Measurements from ENCODE around the gene SLC25A13. TPM values are rescaled to one million over a fixed set of nuclear protein-coding genes. Genes with fewer than 3 reads are reported as not detected.

Gene SLC25A13
- total and polyA plus RNA-seq, 2 of the 13 experiments (the other 11 are each of a cell fraction or from before 2014, with no cell fraction given) = 36.2 to 84.9 TPM

DNA sequence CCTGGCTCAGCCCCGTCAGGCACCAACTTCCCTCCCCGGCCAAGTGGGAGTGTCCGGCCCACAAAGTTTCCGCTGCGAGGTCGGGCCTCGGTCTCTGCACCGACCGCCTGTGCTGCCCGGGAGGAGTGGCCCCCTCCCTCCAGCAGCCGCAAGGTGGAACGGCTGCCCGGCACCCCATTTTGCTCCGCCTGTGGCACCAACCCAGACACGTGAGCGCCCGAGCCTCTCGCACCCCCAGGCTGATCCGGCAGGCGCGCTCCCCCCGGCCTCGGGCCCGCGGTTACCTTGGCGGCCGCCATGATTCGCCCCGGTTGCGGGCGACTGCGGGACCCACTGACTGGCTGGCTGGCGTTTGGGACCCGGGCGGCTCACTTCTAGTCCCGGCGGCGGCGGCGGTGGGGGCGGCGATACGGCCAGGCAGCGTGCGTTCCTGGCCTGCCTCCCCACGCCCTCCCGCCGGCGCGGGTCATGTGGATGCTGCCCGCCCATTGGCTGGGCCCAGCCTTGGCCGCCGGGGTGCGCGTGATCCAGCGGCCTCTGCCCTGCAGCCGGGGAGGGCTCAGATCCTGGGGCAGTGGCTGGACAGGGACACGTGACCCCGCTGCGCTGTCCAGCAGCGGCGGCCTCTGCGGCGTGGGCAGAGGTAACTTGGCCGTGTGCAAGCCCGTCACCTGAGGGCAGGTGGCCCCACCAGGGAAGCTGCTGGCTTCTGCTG is at the start of gene SLC25A13 (continued):
- TF ChIP-seq, protein P1, sequence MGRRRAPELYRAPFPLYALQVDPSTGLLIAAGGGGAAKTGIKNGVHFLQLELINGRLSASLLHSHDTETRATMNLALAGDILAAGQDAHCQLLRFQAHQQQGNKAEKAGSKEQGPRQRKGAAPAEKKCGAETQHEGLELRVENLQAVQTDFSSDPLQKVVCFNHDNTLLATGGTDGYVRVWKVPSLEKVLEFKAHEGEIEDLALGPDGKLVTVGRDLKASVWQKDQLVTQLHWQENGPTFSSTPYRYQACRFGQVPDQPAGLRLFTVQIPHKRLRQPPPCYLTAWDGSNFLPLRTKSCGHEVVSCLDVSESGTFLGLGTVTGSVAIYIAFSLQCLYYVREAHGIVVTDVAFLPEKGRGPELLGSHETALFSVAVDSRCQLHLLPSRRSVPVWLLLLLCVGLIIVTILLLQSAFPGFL (CRISPR knock-in tag; IDR thresholded peaks at IDR 0.05) = no peak
- TF ChIP-seq, protein P2, sequence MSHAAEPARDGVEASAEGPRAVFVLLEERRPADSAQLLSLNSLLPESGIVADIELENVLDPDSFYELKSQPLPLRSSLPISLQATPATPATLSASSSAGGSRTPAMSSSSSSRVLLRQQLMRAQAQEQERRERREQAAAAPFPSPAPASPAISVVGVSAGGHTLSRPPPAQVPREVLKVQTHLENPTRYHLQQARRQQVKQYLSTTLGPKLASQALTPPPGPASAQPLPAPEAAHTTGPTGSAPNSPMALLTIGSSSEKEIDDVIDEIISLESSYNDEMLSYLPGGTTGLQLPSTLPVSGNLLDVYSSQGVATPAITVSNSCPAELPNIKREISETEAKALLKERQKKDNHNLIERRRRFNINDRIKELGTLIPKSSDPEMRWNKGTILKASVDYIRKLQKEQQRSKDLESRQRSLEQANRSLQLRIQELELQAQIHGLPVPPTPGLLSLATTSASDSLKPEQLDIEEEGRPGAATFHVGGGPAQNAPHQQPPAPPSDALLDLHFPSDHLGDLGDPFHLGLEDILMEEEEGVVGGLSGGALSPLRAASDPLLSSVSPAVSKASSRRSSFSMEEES (CRISPR knock-in tag; IDR thresholded peaks at IDR 0.05) = peak; percentile 98
- TF ChIP-seq NRL (CRISPR knock-in tag; IDR thresholded peaks at IDR 0.05; ENCODE audit: borderline replicate concordance) (peak; percentile 87), SP5 (CRISPR knock-in tag; IDR thresholded peaks at IDR 0.05; ENCODE audit: borderline replicate concordance, low read depth) (peak; percentile 79), KLF6 (CRISPR knock-in tag; IDR thresholded peaks at IDR 0.05) (peak; percentile 92), ZNF367 (CRISPR knock-in tag; IDR thresholded peaks at IDR 0.05; ENCODE audit: borderline replicate concordance) (peak; percentile 72; the same call in 1 of the 2 replicates), POLR2A (IDR thresholded peaks at IDR 0.05; ENCODE audit: insufficient read depth in 1 of 2, low read depth in 2 of 2, low read length in 2 of 2) (peak; percentile 31 to 56; a peak in 2 of 4 replicates), TAF1 (CRISPR knock-in tag; IDR thresholded peaks at IDR 0.05) (peak; percentile 88), KLF9 (CRISPR knock-in tag; IDR thresholded peaks at IDR 0.05; ENCODE audit: low read depth) (no peak), XBP1 (CRISPR knock-in tag; IDR thresholded peaks at IDR 0.05) (0 out of 2 replicates have a peak, but pooled peaks have one; percentile 63), ZSCAN31 (CRISPR knock-in tag; IDR thresholded peaks at IDR 0.05; ENCODE audit: low read depth) (peak; percentile 92; the same call in 1 of the 2 replicates), HHEX (CRISPR knock-in tag; IDR thresholded peaks at IDR 0.05) (no peak), HDAC1 (CRISPR knock-in tag; IDR thresholded peaks at IDR 0.05) (peak; percentile 92), EEA1 (CRISPR knock-in tag; IDR thresholded peaks at IDR 0.05; ENCODE audit: borderline replicate concordance) (peak; percentile 93; the same call in 1 of the 2 replicates), SRF (IDR thresholded peaks at IDR 0.05; ENCODE audit: low read depth, low read length) (no peak), PRPF4 (IDR thresholded peaks at IDR 0.05; ENCODE audit: low read depth, low read length, poor library complexity, severe bottlenecking) (no peak), AGO1 (IDR thresholded peaks at IDR 0.05; ENCODE audit: low read depth, low read length, poor library complexity, severe bottlenecking) (peak; percentile 66), ZNF660 (CRISPR knock-in tag; IDR thresholded peaks at IDR 0.05; ENCODE audit: borderline replicate concordance, low read depth) (peak; percentile 81; the same call in 1 of the 2 replicates)
- TF ChIP-seq, protein P3, sequence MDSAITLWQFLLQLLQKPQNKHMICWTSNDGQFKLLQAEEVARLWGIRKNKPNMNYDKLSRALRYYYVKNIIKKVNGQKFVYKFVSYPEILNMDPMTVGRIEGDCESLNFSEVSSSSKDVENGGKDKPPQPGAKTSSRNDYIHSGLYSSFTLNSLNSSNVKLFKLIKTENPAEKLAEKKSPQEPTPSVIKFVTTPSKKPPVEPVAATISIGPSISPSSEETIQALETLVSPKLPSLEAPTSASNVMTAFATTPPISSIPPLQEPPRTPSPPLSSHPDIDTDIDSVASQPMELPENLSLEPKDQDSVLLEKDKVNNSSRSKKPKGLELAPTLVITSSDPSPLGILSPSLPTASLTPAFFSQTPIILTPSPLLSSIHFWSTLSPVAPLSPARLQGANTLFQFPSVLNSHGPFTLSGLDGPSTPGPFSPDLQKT (CRISPR knock-in tag; IDR thresholded peaks at IDR 0.05; ENCODE audit: borderline replicate concordance) = peak; percentile 43; the same call in 1 of the 2 replicates
- TF ChIP-seq, protein P4, sequence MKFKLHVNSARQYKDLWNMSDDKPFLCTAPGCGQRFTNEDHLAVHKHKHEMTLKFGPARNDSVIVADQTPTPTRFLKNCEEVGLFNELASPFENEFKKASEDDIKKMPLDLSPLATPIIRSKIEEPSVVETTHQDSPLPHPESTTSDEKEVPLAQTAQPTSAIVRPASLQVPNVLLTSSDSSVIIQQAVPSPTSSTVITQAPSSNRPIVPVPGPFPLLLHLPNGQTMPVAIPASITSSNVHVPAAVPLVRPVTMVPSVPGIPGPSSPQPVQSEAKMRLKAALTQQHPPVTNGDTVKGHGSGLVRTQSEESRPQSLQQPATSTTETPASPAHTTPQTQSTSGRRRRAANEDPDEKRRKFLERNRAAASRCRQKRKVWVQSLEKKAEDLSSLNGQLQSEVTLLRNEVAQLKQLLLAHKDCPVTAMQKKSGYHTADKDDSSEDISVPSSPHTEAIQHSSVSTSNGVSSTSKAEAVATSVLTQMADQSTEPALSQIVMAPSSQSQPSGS (CRISPR knock-in tag; IDR thresholded peaks at IDR 0.05) = peak; percentile 58; the same call in 1 of the 2 replicates
- TF ChIP-seq, protein P5, sequence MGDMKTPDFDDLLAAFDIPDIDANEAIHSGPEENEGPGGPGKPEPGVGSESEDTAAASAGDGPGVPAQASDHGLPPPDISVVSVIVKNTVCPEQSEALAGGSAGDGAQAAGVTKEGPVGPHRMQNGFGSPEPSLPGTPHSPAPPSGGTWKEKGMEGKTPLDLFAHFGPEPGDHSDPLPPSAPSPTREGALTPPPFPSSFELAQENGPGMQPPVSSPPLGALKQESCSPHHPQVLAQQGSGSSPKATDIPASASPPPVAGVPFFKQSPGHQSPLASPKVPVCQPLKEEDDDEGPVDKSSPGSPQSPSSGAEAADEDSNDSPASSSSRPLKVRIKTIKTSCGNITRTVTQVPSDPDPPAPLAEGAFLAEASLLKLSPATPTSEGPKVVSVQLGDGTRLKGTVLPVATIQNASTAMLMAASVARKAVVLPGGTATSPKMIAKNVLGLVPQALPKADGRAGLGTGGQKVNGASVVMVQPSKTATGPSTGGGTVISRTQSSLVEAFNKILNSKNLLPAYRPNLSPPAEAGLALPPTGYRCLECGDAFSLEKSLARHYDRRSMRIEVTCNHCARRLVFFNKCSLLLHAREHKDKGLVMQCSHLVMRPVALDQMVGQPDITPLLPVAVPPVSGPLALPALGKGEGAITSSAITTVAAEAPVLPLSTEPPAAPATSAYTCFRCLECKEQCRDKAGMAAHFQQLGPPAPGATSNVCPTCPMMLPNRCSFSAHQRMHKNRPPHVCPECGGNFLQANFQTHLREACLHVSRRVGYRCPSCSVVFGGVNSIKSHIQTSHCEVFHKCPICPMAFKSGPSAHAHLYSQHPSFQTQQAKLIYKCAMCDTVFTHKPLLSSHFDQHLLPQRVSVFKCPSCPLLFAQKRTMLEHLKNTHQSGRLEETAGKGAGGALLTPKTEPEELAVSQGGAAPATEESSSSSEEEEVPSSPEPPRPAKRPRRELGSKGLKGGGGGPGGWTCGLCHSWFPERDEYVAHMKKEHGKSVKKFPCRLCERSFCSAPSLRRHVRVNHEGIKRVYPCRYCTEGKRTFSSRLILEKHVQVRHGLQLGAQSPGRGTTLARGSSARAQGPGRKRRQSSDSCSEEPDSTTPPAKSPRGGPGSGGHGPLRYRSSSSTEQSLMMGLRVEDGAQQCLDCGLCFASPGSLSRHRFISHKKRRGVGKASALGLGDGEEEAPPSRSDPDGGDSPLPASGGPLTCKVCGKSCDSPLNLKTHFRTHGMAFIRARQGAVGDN (CRISPR knock-in tag; IDR thresholded peaks at IDR 0.05) = peak; percentile 100
